Kidney epithelial cell (primary cell): ENCODE data around the gene PHF2. TPM values are rescaled to one million over a fixed set of nuclear protein-coding genes. Genes with fewer than 3 reads are reported as not detected.

Experiments used
- DNase-seq: peaks from one replicate; pipeline ENCODE4 v3.0.0-alpha.2; 2010; ENCODE audit warnings: low read depth
- H3K27me3 ChIP-seq: 2 replicates; pipeline ENCODE4 v1.6.0; 2011; ENCODE audit warnings: low read length; ENCODE audit not compliant: control insufficient read depth, insufficient read depth
- H3K36me3 ChIP-seq: 2 replicates; pipeline ENCODE4 v1.5.1; 2011; ENCODE audit warnings: low read length; ENCODE audit not compliant: control insufficient read depth, insufficient read depth
- H3K4me3 ChIP-seq: 2 replicates; pipeline ENCODE4 v1.5.1; 2011; ENCODE audit warnings: low read depth, mild to moderate bottlenecking, control low read depth, low read length
- total RNA-seq: library from RNA; depleted of rRNA; stranded (reverse); fragments of >200 nt; gene quantifications from 2 replicates; pipeline ENCODE4 v1.2.3, GENCODE V29; 2015
- TF ChIP-seq, protein P1 (sequence below): IDR thresholded peaks from 2 replicates; pipeline ENCODE4 v1.5.1; 2011; ENCODE audit warnings: mild to moderate bottlenecking, moderate library complexity, low read length, control low read depth, inconsistent platforms; ENCODE audit not compliant: insufficient read depth, poor library complexity, severe bottlenecking

PHF2 gene
- total RNA-seq, 1 donor from 2014 or later, result 20.4 TPM

DNA sequence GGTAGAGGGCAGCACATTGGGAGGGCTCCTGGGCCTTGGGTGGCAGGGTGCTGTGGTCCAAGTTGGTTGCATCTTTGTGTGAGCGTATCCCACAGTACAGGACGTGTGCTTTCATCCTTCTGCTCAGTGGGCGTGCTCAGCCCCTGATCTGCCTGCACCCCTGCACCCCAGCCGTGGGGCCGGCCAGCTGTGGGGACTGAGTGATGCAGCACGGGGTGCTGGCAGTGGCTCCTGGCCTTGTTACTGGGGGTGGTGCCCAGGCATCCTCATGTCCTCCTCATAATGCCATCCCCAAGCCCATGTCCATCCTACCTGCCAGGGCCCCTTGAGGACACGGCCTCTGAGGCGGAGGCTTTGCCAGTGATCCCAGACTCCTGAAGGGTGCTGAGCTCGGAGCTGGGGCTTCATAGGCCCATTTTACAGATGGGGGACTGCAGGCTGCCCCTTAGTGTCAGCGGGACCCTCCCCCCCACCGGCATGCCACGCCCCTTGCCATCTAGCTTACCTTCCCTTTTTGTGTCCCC is 100.7 kb downstream of the PHF2 start:
- no peaks in the 10 kb centered on the region for H3K27me3 ChIP-seq
- H3K4me3 ChIP-seq, result no peak overlapping the region
- H3K36me3 ChIP-seq, result no peaks in the 10 kb centered on the region
- DNase-seq, result no peak
- TF ChIP-seq, protein P1, sequence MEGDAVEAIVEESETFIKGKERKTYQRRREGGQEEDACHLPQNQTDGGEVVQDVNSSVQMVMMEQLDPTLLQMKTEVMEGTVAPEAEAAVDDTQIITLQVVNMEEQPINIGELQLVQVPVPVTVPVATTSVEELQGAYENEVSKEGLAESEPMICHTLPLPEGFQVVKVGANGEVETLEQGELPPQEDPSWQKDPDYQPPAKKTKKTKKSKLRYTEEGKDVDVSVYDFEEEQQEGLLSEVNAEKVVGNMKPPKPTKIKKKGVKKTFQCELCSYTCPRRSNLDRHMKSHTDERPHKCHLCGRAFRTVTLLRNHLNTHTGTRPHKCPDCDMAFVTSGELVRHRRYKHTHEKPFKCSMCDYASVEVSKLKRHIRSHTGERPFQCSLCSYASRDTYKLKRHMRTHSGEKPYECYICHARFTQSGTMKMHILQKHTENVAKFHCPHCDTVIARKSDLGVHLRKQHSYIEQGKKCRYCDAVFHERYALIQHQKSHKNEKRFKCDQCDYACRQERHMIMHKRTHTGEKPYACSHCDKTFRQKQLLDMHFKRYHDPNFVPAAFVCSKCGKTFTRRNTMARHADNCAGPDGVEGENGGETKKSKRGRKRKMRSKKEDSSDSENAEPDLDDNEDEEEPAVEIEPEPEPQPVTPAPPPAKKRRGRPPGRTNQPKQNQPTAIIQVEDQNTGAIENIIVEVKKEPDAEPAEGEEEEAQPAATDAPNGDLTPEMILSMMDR, result no peak

DNA sequence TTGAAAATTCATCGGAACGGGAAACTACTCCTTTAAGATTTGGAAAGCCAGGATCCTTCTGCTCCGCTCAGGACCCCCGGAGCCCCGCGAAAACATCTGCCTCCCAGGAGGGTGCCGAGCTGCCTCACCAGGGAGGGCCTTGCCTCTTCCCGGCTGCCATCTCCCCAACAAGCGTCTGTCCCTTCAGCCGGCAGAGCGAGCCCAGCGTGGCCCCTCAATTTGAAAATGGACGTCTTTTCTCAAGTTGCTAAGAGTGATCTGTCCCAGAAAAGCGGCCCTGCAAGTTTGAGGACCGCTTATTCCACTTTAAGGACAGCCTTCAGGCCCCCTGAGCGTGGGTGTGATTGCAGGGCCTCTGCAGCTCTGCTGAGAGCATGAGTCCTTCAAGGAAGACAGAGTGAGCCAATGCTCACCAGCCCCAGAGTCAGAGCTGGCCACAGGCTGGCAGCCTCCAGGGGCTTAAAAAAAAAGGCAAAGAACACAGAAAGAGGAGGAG is 101.3 kb downstream of the PHF2 start:
- TF ChIP-seq, protein P1, result no peak
- H3K36me3 ChIP-seq, result no peaks in the 10 kb centered on the region
- H3K27me3 ChIP-seq, result no peaks in the 10 kb centered on the region
- DNase-seq, result no peak
- H3K4me3 ChIP-seq, result no peak overlapping the region

DNA sequence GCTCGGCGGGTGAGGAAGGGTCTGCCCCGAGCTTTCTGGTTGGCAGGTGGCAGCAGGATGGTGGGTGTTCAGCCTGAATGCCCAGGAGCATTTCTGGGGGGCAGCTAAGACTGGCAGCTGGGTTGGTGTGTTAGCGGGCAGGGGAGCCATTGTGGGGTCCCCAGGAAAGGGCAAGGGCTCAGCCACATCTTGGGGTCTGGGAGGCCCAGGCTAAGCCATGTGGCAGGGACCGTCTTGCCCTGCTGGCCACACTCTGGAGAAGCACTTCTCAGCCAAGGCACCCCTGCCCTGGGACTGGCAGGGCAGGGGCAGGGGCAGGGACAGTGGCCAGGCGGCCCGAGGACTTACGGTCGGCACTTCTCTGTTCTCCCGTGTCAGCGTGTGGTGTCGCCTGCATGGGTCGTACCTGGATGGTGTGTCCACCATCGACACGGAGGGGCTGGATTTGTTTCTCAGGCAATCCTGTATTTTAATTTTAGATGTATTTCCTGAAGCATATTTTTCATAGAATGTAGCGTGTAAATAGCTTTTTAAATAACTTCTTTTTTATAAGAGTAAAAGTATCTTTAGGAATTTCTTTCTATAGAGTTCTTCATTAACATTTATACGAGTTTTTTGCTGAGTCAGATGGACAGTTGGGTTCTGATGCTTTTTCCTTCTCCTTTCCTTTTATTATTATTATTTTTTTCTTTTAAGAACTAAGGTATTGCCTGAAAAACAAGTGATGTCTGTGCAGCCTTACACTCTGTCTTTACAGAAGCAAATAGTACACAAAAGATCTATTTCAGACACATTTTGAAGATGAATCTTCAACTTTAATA is 102.0 kb downstream of the PHF2 start:
- Histone ChIP-seq H3K27me3 (no peaks in the 10 kb centered on the region), H3K4me3 (no peak overlapping the region), H3K36me3 (no peaks in the 10 kb centered on the region)
- no peak for DNase-seq
- TF ChIP-seq, protein P1, result no peak

DNA sequence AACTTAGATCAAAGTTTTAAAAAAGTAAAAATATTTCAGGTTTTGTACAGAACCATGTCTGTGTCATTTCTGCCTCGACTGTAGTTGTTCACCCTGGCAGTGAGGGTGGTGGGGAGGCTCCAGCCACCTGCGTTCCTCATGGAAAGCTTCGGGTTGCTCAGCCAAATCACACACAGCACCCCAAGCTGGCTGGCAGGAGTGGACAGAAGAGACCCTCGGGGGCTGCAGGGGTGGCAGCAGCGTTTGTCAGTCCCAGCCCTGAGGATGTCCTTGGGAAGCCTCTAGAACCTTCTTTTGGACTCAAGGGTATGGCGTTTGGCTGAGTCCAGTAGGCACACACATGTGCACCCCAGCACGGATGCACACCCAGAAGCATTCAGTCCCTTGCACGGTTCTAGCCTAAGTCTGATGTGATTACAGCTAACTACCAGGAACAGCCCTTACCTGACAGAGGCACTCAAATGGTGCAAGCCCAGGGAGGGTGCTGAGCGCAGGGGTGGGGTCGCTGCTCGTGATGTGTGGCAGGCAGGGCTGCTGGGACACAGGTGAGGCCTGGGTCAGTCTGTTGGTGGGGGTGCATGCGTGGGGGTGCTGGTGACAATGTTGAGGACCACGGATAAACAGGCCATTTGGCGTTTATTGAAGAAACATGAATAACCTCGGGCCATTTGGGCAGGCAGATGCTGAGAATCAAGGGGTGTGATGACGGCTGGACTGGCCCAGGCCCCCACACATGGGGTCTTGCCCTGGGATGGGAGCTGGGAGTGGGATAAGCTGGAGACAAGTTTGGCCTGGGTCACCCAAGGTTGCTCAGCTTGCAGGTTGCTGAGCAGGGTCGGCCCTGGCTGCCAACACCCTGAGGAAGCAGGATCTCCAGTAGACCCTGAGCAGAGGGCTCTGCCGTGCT is 103.4 kb downstream of the PHF2 start:
- DNase-seq, result no peak
- TF ChIP-seq, protein P1, result no peak
- Histone ChIP-seq H3K27me3 (no peaks in the 10 kb centered on the region), H3K4me3 (no peak overlapping the region), H3K36me3 (no peaks in the 10 kb centered on the region)

DNA sequence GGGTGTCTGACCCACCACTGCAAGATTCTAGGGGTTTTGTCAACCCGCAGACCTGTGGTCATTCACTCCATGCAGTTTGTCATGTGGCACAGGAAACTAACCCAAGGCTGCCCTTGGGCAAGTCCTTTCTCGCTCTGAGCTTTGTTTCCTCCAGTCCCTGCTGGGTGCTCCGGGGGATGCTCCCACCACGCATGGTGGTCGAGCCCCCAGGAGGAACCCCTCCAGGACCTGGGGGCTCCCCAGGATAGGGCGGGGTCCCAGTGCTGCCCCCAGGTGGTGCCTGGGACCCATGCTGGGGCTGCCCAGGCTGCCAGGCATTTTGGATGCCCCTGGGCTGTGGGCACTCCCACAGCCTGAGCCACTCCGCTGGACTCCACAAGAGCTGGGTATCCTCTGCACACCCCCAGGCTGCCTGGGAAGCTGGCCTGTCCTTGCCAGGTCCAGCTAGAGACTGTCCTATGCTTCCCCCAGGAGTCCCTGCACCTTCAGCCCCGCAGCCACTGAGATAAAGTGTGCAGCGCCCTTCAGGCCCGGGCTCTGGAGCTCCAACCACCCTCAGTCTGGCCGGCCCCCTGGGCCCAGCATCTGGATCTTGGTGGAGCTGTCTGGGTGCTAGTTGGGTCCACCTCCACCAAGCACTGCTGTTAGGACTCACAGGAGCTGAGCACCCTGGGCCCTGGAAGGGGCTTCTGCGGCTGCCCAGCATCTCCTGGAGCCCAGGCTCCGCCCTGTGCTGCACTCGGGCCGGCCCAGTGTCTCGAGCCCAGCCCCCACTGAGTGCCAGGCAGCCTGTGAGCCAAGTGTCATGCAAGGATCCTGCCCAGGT is 104.3 kb downstream of the PHF2 start:
- H3K36me3 ChIP-seq, result no peaks in the 10 kb centered on the region
- H3K4me3 ChIP-seq, result no peak overlapping the region
- TF ChIP-seq, protein P1, result peak; percentile 24
- no peaks in the 10 kb centered on the region for H3K27me3 ChIP-seq
- no peak for DNase-seq
